ENCODE measurements around the gene ACOX3. TPM values are rescaled to one million over a fixed set of nuclear protein-coding genes. Genes with fewer than 3 reads are reported as not detected.

Gene ACOX3
- polyA plus RNA-seq, 1 of the 3 experiments (the other 2 are of a cell fraction) = 8.4 TPM

- TF ChIP-seq, protein P1, sequence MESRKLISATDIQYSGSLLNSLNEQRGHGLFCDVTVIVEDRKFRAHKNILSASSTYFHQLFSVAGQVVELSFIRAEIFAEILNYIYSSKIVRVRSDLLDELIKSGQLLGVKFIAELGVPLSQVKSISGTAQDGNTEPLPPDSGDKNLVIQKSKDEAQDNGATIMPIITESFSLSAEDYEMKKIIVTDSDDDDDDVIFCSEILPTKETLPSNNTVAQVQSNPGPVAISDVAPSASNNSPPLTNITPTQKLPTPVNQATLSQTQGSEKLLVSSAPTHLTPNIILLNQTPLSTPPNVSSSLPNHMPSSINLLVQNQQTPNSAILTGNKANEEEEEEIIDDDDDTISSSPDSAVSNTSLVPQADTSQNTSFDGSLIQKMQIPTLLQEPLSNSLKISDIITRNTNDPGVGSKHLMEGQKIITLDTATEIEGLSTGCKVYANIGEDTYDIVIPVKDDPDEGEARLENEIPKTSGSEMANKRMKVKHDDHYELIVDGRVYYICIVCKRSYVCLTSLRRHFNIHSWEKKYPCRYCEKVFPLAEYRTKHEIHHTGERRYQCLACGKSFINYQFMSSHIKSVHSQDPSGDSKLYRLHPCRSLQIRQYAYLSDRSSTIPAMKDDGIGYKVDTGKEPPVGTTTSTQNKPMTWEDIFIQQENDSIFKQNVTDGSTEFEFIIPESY (IDR thresholded peaks at IDR 0.05; ENCODE audit: borderline replicate concordance, low read depth) = no peak
- TF ChIP-seq FOXM1 (IDR thresholded peaks at IDR 0.05; ENCODE audit: low read depth) (no peak), CTCF (IDR thresholded peaks at IDR 0.05) (peak; percentile 27), USF2 (IDR thresholded peaks at IDR 0.05; ENCODE audit: borderline replicate concordance, low read depth, low read length) (no peak), ELF1 (IDR thresholded peaks at IDR 0.05) (no peak), RFX5 (IDR thresholded peaks at IDR 0.05; ENCODE audit: low read length) (no peak), EP300 (IDR thresholded peaks at IDR 0.05; ENCODE audit: borderline replicate concordance in 1 of 2, low read depth in 1 of 2, low read length in 1 of 2) (peak; percentile 75 to 77), JUND (IDR thresholded peaks at IDR 0.05) (peak; percentile 96), YY1 (IDR thresholded peaks at IDR 0.05; ENCODE audit: low read depth) (no peak)
- TF ChIP-seq, protein P2, sequence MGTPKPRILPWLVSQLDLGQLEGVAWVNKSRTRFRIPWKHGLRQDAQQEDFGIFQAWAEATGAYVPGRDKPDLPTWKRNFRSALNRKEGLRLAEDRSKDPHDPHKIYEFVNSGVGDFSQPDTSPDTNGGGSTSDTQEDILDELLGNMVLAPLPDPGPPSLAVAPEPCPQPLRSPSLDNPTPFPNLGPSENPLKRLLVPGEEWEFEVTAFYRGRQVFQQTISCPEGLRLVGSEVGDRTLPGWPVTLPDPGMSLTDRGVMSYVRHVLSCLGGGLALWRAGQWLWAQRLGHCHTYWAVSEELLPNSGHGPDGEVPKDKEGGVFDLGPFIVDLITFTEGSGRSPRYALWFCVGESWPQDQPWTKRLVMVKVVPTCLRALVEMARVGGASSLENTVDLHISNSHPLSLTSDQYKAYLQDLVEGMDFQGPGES (IDR thresholded peaks at IDR 0.05; ENCODE audit: low read depth, low read length) = no peak
Observed at GRCh38 chr4:8393593-8394038, 46.9 kb downstream of the ACOX3 start (continued).

- no peaks in the 10 kb centered on the region for H3K27me3 ChIP-seq (ENCODE audit: insufficient read depth)
- H3K27ac ChIP-seq (ENCODE audit: low read depth in 2 of 2, low read length in 1 of 2) = peak overlapping the region; percentile 11 to 88; a peak in 3 of 4 replicates
- H3K79me2 ChIP-seq (ENCODE audit: insufficient read depth) = no peaks in the 10 kb centered on the region
- H4K20me1 ChIP-seq (ENCODE audit: insufficient read depth) = no peaks in the 10 kb centered on the region
- peak overlapping the region; percentile 50; the same call in 1 of the 2 replicates for H3K4me2 ChIP-seq
- no peak overlapping the region for H3K9ac ChIP-seq
- peaks cover 14 to 44% of the 10 kb centered on the region in 2 experiments for H3K4me1 ChIP-seq (ENCODE audit: control insufficient read depth in 1 of 2, insufficient read depth in 2 of 2, low read depth in 1 of 2, low read length in 1 of 2)
- no peak overlapping the region for H3K4me3 ChIP-seq (ENCODE audit: low read depth in 2 of 2, low read length in 1 of 2)
- CTCF ChIA-PET = interaction anchor here (1.3 to 6.8 kb wide), 7 partner anchors 11 to 216 kb away, joined by 3 to 41 read pairs (median 6); no protein-coding TSS in a partner anchor
- peaks cover 12% of the 10 kb centered on the region for H3F3A ChIP-seq (replicated peaks; ENCODE audit: insufficient read depth)
- 86% methylated on average over 13 of the region's 15 CpGs for WGBS (ENCODE audit: low lambda C conversion rate)
- H3K9me3 ChIP-seq = no peaks in the 10 kb centered on the region
- TF ChIP-seq, protein P3, sequence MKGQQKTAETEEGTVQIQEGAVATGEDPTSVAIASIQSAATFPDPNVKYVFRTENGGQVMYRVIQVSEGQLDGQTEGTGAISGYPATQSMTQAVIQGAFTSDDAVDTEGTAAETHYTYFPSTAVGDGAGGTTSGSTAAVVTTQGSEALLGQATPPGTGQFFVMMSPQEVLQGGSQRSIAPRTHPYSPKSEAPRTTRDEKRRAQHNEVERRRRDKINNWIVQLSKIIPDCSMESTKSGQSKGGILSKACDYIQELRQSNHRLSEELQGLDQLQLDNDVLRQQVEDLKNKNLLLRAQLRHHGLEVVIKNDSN (IDR thresholded peaks at IDR 0.05; ENCODE audit: borderline replicate concordance, low read depth) = no peak
- TF ChIP-seq CHD2 (IDR thresholded peaks at IDR 0.05; ENCODE audit: low read length, partially characterized antibody) (no peak), FOSL2 (IDR thresholded peaks at IDR 0.05; ENCODE audit: borderline replicate concordance, low read depth) (no peak), RXRA (IDR thresholded peaks at IDR 0.05; ENCODE audit: borderline replicate concordance, low read depth) (no peak), ELF1 (IDR thresholded peaks at IDR 0.05) (no peak), FOXJ3 (CRISPR knock-in tag; IDR thresholded peaks at IDR 0.05) (no peak)
- TF ChIP-seq, protein P2 (IDR thresholded peaks at IDR 0.05; ENCODE audit: low read depth, low read length) = no peak
- TF ChIP-seq, protein P1 (IDR thresholded peaks at IDR 0.05; ENCODE audit: borderline replicate concordance, low read depth) = no peak
- H3K36me3 ChIP-seq (replicated peaks in 1 of 2; ENCODE audit: control insufficient read depth in 1 of 2, insufficient read depth in 2 of 2, low read length in 1 of 2) = peaks cover 17 to 34% of the 10 kb centered on the region in 2 experiments
- POLR2A ChIA-PET = interaction anchor here (0.7 kb wide), 1 partner anchor 236 kb away, joined by 6 read pairs; no protein-coding TSS in a partner anchor
- no peaks in the 10 kb centered on the region for H3K9me2 ChIP-seq
- no peak for DNase-seq
- no peak overlapping the region for H2AFZ ChIP-seq (ENCODE audit: low read depth)
Observed at GRCh38 chr4:8392591-8393190, 47.8 kb downstream of the ACOX3 start.
